ENCODE results near the gene FAM216A. TPM values are rescaled to one million over a fixed set of nuclear protein-coding genes. Genes with fewer than 3 reads are reported as not detected.
A peak's percentile ranks its signal among the peaks of the same experiment; 100 is the strongest.

FAM216A gene
- total and polyA plus RNA-seq, 9 of the 15 experiments (the other 6 are each of a cell fraction or from before 2014, with no cell fraction given) = 17.2 to 96.9 (median 48.5) TPM

DNA sequence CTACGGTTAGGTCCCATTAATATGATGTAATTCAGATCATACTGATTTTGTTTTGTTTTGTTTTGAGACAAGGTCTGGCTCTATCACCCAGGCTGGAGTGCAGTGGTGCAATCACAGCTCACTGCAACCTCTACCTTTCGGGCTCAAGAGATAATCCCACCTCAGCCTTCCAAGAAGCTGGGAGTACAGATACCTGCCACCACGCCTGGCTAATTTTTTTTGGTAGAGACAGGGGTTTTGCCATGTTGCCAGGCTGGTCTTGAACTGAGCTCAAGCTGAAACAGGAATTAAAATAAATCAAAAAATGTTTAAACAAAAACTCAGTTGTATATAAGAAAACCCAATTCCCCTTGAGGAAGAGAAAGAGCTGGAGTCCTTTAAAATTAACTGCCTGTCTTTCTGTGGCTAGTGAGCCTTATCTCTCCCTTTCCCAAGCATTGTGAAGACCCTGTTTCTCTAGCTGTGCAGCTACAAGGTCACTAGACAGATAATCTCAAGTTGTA lies 47.4 kb upstream of the FAM216A start (continued):
- TF ChIP-seq BRD4 (IDR thresholded peaks at IDR 0.05) (no peak), GTF2E2 (tag; IDR thresholded peaks at IDR 0.05) (no peak), PHB2 (IDR thresholded peaks at IDR 0.05; ENCODE audit: low read depth) (peak; percentile 49; the same call in 1 of the 2 replicates), NCOA1 (IDR thresholded peaks at IDR 0.05; ENCODE audit: low read depth) (no peak), JUN (IDR thresholded peaks at IDR 0.05; ENCODE audit: borderline replicate concordance, low read depth, low read length) (no peak), JUN (CRISPR knock-in tag; IDR thresholded peaks at IDR 0.05; ENCODE audit: borderline replicate concordance) (no peak), ZNF146 (CRISPR knock-in tag; IDR thresholded peaks at IDR 0.05; ENCODE audit: unreplicated experiment) (no peak), SMAD1 (IDR thresholded peaks at IDR 0.05; ENCODE audit: low read depth, low read length, partially characterized antibody) (no peak), E2F3 (CRISPR knock-in tag; IDR thresholded peaks at IDR 0.05) (no peak), RNF2 (IDR thresholded peaks at IDR 0.05) (no peak), TEAD4 (IDR thresholded peaks at IDR 0.05; ENCODE audit: low read length) (peak; percentile 80), TEAD4 (CRISPR knock-in tag; IDR thresholded peaks at IDR 0.05; ENCODE audit: borderline replicate concordance) (no peak), TSC22D4 (tag; IDR thresholded peaks at IDR 0.05) (no peak), POLR2AphosphoS5 (IDR thresholded peaks at IDR 0.05; ENCODE audit: control insufficient read depth, insufficient read depth, low read depth, low read length) (0 out of 2 replicates have a peak, but pooled peaks have one; percentile 30), NONO (IDR thresholded peaks at IDR 0.05; ENCODE audit: low read depth in 2 of 2, low read length in 1 of 2) (no peak), ZNF12 (CRISPR knock-in tag; IDR thresholded peaks at IDR 0.05) (no peak), ATF7 (IDR thresholded peaks at IDR 0.05) (peak; percentile 59; the same call in 1 of the 2 replicates), ZNF778 (CRISPR knock-in tag; IDR thresholded peaks at IDR 0.05) (no peak)
- TF ChIP-seq, protein P1, sequence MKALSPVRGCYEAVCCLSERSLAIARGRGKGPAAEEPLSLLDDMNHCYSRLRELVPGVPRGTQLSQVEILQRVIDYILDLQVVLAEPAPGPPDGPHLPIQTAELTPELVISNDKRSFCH (CRISPR knock-in tag; IDR thresholded peaks at IDR 0.05) = no peak
- TF ChIP-seq, protein P1 (tag; IDR thresholded peaks at IDR 0.05) = no peak
- TF ChIP-seq, protein P2, sequence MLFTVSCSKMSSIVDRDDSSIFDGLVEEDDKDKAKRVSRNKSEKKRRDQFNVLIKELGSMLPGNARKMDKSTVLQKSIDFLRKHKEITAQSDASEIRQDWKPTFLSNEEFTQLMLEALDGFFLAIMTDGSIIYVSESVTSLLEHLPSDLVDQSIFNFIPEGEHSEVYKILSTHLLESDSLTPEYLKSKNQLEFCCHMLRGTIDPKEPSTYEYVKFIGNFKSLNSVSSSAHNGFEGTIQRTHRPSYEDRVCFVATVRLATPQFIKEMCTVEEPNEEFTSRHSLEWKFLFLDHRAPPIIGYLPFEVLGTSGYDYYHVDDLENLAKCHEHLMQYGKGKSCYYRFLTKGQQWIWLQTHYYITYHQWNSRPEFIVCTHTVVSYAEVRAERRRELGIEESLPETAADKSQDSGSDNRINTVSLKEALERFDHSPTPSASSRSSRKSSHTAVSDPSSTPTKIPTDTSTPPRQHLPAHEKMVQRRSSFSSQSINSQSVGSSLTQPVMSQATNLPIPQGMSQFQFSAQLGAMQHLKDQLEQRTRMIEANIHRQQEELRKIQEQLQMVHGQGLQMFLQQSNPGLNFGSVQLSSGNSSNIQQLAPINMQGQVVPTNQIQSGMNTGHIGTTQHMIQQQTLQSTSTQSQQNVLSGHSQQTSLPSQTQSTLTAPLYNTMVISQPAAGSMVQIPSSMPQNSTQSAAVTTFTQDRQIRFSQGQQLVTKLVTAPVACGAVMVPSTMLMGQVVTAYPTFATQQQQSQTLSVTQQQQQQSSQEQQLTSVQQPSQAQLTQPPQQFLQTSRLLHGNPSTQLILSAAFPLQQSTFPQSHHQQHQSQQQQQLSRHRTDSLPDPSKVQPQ (CRISPR knock-in tag; IDR thresholded peaks at IDR 0.05; ENCODE audit: borderline replicate concordance) = no peak
- TF ChIP-seq, protein P3, sequence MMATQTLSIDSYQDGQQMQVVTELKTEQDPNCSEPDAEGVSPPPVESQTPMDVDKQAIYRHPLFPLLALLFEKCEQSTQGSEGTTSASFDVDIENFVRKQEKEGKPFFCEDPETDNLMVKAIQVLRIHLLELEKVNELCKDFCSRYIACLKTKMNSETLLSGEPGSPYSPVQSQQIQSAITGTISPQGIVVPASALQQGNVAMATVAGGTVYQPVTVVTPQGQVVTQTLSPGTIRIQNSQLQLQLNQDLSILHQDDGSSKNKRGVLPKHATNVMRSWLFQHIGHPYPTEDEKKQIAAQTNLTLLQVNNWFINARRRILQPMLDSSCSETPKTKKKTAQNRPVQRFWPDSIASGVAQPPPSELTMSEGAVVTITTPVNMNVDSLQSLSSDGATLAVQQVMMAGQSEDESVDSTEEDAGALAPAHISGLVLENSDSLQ (IDR thresholded peaks at IDR 0.05) = peak; percentile 42
- TF ChIP-seq, protein P4, sequence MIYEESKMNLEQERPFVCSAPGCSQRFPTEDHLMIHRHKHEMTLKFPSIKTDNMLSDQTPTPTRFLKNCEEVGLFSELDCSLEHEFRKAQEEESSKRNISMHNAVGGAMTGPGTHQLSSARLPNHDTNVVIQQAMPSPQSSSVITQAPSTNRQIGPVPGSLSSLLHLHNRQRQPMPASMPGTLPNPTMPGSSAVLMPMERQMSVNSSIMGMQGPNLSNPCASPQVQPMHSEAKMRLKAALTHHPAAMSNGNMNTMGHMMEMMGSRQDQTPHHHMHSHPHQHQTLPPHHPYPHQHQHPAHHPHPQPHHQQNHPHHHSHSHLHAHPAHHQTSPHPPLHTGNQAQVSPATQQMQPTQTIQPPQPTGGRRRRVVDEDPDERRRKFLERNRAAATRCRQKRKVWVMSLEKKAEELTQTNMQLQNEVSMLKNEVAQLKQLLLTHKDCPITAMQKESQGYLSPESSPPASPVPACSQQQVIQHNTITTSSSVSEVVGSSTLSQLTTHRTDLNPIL (CRISPR knock-in tag; IDR thresholded peaks at IDR 0.05) = no peak

All from K562 (cell line).